Measurements from ENCODE around the gene ABO.
"Not testable (repeated sequence)": the region's sequence is repeated elsewhere in the genome, so short reads cannot be mapped to it uniquely, and the experiment has no call there.

ABO gene

DNA sequence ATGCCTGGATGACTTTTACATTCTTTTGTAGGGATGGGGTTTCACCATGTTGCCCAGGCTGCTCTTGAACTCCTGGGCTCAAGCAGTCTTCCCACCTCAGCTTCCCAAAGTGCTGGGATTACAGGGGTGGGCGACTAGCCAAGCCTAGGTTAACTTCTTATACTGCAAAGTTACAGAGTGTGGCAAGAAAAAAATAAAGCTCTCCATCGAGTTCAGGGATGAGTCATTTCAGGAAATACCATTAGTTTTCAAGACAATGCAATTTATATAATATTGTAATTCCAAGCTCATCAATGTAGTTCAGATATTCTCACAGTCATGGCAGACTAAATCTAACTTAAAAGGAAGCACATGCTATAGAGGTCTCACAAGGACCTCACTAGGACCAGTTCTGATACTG, 11.5 kb upstream of the ABO start:
- peak; percentile 2 for DNase-seq

DNA sequence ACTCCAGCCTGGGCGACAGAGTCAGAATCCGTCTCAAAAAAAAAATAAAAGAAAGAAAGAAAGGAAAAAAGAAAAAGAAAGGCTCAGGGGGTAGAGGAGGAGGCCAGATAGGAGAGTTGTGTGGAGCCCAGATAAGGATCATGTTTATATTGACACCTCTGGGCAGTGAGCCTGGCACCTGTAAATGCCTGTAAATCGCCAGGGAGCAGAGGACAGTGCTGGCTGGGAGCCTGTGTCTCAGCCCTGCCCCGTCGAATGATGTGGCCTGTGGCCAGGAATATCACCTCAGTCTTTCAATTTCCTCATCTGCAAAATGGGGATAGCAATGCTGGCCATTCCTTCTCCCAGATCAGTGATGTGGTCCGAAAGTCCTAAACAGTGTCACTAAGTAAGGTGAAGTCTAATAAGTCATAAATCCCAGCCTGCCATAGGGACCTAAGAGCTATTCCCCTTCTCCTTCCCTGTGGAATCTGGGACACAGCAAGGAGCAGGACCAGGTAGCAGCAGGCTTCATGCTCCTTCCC, 10.3 kb upstream of the ABO start:
- DNase-seq = no peak

DNA sequence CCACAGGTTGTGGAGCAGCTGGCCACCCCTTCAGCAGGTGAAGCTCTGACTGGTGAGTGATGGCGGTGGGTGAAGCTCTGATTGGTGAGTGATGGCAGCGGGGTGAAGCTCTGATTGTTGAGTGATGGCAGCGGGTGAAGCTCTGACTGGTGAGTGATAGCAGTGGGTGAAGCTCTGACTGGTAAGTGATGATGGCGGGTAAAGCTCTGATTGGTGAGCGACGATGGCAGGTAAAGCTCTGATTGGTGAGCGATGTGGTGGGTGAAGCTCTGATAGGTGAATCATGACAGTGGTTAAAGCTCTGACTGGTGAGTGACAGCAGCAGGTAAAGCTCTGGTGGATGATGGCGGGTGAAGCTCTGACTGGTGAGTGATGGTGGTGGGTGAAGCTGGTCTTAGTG, 9.4 kb upstream of the ABO start:
- DNase-seq = no peak

DNA sequence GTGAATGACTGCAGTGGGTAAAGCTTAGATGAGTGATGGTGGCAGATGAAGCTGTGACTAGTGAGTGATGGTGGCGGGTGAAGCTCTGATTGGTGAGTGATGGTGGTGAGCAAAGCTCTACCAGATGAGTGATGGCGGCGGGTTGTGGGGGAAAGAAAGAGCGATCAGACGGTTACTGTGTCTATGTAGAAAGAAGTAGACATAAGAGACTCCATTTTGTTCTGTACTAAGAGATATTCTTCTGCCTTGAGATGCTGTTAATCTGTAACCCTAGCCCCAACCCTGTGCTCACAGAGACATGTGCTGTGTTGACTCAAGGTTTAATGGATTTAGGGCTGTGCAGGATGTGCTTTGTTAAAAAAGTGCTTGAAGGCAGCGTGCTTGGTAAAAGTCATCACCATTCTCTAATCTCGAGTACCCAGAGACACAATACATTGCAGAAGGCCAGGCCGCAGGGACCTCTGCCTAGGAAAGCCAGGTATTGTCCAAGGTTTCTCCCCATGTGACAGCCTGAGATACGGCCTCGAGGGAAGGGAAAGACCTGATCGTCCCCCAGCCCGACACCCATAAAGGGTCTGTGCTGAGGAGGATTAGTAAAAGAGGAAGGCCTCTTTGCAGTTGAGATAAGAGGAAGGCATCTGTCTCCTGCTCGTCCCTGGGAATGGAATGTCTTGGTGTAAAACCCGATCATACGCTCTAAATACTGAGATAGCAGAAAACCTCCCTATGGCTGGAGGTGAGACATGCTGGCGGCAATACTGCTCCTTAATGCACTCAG, 8.4 kb upstream of the ABO start:
- DNase-seq = not testable (repeated sequence)

- no peak for DNase-seq
Observed at GRCh38 chr9:133282464-133283238, 7.7 kb upstream of the ABO start.

- DNase-seq = no peak
Observed at GRCh38 chr9:133280392-133280791, 5.4 kb upstream of the ABO start.

DNA sequence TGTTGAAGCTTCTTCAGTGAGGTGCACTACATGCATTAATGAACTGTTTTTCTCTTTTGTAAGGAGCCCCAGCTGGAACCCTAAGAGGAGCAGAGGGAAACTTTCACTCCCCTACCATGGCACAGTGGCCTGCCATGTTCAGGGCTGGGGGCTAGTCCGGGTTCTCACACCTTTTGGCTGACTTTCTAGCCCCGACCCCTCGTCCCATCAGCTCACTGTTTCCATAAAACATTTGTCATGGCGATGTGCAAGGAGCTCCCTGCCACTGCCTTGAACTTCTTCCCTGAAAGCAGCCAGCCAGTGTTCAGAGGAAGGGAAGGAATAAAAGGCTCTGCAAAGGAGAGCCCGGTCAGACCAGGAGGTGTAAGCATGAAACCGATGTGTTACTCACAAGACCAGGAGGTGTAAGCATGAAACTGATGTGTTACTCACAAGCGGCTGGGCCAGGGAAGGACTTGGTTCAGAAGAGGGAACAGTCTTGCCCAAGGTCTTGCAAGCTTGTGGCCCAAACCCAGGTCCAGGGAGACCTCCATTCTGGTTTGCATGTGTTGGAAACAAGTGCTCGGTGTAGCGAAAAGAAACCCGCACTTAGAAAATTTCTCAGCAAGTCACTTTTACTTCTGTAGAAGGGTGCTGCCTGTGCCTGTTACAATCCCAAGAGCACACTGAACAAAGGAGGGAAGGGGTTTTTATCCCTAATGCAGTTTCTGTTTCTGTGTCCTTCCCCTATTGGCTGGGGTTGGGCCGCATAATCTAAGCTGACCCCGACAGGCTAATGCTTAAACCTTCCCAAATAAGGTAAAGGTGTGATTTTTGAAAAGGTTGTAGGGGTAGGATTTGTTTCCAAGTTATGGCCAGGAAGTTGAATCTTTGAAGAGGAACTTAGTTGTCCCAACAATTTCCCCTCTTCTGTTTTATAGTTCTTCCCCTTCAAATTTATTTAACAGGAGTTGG, 3.4 kb upstream of the ABO start:
- no peak for DNase-seq

DNA sequence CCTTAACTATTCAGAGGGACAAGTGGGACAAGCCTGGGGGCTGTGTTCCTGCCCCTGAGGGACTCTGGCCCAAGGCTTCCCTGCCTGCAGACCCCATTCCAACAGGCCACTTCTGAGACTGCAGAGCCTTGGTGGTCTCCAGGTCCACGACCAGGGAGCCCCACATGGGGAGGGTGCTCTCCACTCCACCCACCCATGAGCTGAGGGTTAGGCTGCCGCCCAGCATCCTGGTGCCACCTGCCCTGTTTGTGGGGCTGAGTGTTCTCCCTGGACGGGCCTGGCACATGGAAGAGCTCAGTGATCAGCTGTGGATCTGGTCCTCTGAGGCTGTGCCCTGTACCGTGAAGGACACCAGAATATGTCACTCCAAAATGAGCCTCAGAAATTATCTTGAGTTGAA, 2.5 kb upstream of the ABO start:
- DNase-seq = no peak

- DNase-seq = no peak
Observed at GRCh38 chr9:133276923-133277322, 1.9 kb upstream of the ABO start.

GRCh38 chr9:133276001-133276884, 1.2 kb upstream of the ABO start:
- DNase-seq = no peak

GRCh38 chr9:133274236-133275104, 531 bp downstream of the ABO start:
- DNase-seq = no peak

GRCh38 chr9:133273819-133274218, 1.2 kb downstream of the ABO start:
- DNase-seq = no peak

- DNase-seq = no peak
Observed at GRCh38 chr9:133273098-133273497, 1.9 kb downstream of the ABO start.

GRCh38 chr9:133269537-133270362, 5.3 kb downstream of the ABO start:
- peak; percentile 3 for DNase-seq

DNA sequence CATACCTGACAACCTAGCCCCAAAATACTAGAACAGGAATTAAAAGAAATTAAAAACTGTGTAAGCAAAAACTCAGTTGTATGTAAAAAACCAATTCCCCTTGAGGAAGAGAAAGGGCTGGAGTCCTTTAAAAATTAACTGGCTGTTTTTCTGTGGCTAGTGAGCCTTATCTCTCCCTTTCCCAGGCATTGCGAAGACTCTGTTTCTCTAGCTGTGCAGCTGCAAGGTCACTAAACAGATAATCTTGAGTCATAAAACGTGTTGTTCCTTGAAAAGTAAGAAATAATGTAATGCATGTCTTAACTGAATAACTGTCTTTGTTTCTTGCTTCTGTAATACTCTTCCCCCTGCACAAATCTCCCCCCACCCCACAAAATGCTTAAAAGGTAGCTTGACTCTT, 5.9 kb downstream of the ABO start:
- not testable (repeated sequence) for DNase-seq

- DNase-seq = no peak
Observed at GRCh38 chr9:133268335-133269056, 6.5 kb downstream of the ABO start.

DNA sequence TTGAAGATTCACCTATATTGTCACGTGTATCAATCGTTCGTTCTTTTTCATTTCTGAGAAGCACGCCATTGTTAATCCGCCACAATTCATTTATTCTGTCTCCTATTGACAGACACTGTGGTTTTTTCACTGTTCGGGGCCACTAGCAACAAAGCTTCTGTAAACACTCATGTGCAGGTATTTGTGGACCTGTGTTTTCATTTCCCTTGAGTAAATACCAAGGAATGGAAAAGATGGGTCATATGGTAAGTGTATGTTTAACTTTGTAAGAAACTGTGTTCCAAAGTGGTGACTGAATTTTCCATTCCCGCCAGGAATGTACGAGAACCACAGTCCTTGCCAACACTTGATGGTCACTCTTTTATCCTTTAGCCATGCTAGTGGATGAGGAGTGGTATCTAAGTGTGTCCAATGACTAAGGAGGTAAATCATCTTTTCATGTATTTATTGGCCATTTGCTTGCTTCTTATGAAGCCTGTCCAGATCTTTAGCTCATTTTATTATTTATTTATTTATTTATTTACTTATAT, 10.7 kb downstream of the ABO start:
- no peak for DNase-seq

GRCh38 chr9:133263557-133263956, 11.4 kb downstream of the ABO start:
- no peak for DNase-seq

DNA sequence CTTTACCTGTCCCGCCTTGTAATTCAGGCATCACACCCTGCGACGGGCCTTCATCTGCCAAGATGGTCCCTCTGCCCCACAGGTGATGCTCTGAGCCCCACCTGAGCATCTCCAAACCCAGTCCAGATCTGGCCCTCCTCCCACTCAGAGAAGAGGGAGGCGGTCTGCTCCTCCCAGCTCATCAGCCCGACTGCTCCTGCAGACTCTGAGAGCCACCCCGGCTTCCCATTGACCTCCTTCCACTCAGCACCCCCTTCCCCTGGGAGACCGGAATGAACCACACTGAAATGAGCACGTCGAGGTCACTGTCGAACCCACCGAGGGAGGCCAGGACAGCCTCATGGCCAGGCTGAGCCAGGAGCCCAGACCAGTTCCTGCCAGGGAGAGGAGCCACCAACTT, 12.8 kb downstream of the ABO start:
- no peak for DNase-seq

All from kidney glomerular epithelial cell (primary cell).